ENCODE data around the gene USP10. TPM values are rescaled to one million over a fixed set of nuclear protein-coding genes. Genes with fewer than 3 reads are reported as not detected.
A peak's percentile ranks its signal among the peaks of the same experiment; 100 is the strongest.

Gene USP10
- total and polyA plus RNA-seq, 4 donors: 18.5 to 77.5 (median 63.0) TPM

DNA sequence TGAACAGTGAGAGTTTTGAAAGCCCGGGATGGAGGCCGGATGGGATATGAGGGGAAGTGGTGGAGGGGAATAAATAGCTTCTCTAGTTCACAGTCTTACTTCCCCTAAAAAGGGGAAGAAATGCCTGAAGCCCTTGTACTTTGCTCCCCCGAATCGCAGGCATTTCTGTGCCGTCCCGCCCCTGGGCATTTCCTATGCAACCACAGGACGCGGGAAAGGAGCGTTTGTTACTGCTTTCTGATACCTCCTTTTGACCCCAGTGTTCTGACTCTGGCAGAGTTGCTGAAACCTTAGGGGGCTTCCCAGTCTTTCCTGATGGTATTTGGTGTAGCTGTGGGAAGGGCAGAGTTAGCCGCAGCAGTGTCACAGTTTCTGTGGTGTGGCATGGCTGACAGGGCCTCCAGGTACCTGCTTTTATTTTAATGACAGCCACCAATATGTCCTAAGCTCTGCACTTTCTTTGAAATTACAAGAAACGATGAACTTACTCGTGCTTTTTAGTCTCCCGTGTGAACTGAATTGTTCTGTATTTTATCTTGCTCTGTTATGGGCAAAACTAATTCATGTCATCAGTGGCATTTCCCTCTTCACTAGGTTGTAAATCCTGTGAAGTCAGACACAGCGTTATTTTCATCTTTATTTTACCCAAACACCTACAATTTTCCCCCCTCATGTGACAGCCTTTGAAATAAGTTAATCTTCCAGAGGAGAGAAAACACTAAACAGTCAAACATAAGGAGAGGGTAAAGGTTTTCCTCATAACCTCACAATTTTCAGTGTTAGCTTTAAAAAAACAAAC is 27.1 kb downstream of the USP10 start:
- peak overlapping the region in 1 of 2 donors; percentile 26 for H3K27ac ChIP-seq (ENCODE audit: low read depth in 1 of 2, low read length in 1 of 2)
- H3K27me3 ChIP-seq (ENCODE audit: control insufficient read depth in 3 of 3, insufficient read depth in 3 of 3, low read length in 2 of 3): no peaks in the 10 kb centered on the region
- 18 to 49% methylated on average over 14 of the region's 14 CpGs for WGBS, 2 donors
- no peak for ATAC-seq (ENCODE audit: insufficient read depth, low FRiP score)
- H3K9me3 ChIP-seq (ENCODE audit: control insufficient read depth in 4 of 4, insufficient read depth in 3 of 4, low read length in 3 of 4): no peaks in the 10 kb centered on the region
- H3K9ac ChIP-seq (ENCODE audit: insufficient read depth in 1 of 2, low read length in 2 of 2): no peak overlapping the region
- TF ChIP-seq, protein P1, sequence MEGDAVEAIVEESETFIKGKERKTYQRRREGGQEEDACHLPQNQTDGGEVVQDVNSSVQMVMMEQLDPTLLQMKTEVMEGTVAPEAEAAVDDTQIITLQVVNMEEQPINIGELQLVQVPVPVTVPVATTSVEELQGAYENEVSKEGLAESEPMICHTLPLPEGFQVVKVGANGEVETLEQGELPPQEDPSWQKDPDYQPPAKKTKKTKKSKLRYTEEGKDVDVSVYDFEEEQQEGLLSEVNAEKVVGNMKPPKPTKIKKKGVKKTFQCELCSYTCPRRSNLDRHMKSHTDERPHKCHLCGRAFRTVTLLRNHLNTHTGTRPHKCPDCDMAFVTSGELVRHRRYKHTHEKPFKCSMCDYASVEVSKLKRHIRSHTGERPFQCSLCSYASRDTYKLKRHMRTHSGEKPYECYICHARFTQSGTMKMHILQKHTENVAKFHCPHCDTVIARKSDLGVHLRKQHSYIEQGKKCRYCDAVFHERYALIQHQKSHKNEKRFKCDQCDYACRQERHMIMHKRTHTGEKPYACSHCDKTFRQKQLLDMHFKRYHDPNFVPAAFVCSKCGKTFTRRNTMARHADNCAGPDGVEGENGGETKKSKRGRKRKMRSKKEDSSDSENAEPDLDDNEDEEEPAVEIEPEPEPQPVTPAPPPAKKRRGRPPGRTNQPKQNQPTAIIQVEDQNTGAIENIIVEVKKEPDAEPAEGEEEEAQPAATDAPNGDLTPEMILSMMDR (IDR thresholded peaks at IDR 0.05; ENCODE audit: control extremely low read depth, extremely low read depth): no peak
- peaks cover 6 to 45% (median 12%) of the 10 kb centered on the region in 5 donors for H3K4me1 ChIP-seq (ENCODE audit: control insufficient read depth in 5 of 5, insufficient read depth in 5 of 5, low read length in 5 of 5)
- DNase-seq: peak in 1 of 3 donors; percentile 18
- H3K36me3 ChIP-seq (ENCODE audit: control insufficient read depth in 4 of 4, insufficient read depth in 4 of 4, low read length in 4 of 4): no peaks in the 10 kb centered on the region
- no peak overlapping the region for H3K4me3 ChIP-seq

DNA sequence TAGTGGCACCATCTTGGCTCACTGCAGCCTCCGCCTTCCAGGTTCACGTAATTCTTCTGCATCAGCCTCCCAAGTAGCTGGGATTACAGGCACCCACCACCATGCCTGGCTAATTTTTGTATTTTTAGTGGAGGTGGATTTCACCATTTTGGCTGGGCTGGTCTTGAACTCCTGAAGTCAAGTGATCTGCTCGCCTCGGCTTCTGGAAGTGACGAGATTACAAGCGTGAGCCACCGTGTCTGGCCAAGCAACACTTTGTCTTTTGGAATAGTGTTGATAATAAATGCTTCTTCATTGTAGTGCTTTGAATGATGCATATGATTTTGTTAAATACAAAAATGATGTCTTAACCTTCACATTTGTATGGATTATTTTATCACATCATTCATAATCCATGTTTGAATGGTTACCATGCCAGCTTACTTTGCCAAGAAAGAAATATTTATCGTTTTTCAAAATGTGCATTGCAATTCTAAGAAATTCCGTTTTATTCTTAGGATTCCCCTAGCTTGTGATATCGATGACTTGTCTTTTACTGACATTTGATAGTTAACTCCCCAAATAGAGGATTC is 29.1 kb downstream of the USP10 start:
- Histone ChIP-seq H3K4me3 (no peak overlapping the region), H3K9ac (ENCODE audit: insufficient read depth in 1 of 2, low read length in 2 of 2) (no peak overlapping the region), H3K9me3 (ENCODE audit: control insufficient read depth in 4 of 4, insufficient read depth in 3 of 4, low read length in 3 of 4) (no peaks in the 10 kb centered on the region), H3K27me3 (ENCODE audit: control insufficient read depth in 3 of 3, insufficient read depth in 3 of 3, low read length in 2 of 3) (no peaks in the 10 kb centered on the region), H3K36me3 (ENCODE audit: control insufficient read depth in 4 of 4, insufficient read depth in 4 of 4, low read length in 4 of 4) (peaks cover 0 to 6% (median 2%) of the 10 kb centered on the region in 4 donors), H3K4me1 (ENCODE audit: control insufficient read depth in 5 of 5, insufficient read depth in 5 of 5, low read length in 5 of 5) (peaks cover 6 to 37% (median 12%) of the 10 kb centered on the region in 5 donors), H3K27ac (ENCODE audit: low read depth in 1 of 2, low read length in 1 of 2) (no peak overlapping the region)
- WGBS, 2 donors: 94 to 95% methylated on average over 10 of the region's 10 CpGs
- ATAC-seq (ENCODE audit: insufficient read depth, low FRiP score) (no peak), DNase-seq (no peak)
- TF ChIP-seq, protein P1 (IDR thresholded peaks at IDR 0.05; ENCODE audit: control extremely low read depth, extremely low read depth): no peak

DNA sequence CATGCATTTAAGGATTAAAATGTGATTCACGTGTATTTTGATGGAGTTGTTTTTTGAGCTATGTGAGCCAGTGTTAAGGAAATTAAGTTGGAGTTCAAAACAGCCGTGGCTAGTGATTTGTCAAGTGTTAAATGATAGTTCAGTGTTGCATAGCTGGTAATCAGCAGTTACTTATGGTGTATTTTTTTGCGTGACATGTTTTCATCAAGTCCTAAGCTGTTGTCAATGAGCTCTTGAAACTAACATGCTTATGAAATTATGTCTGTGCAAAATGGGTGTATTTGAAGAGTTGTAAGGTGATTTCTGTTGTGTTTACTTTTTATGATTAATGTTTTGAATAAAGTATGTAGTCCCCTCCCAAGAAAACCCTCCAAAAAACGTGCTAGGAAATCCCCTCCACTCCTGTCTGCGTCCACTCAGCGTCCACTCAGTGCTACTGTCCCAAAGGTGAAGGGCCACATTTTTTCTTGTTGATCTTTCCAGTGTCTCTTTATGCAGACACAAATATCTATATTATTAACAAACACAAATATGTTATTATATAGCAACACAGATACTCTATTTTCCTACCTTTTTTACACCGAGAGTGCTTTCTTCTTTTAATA is 30.0 kb downstream of the USP10 start:
- no peak overlapping the region for H3K4me3 ChIP-seq

More for the DNA sequence above, 30.0 kb downstream of the USP10 start:
- H3K36me3 ChIP-seq (ENCODE audit: control insufficient read depth in 4 of 4, insufficient read depth in 4 of 4, low read length in 4 of 4): peaks cover 0 to 7% (median 5%) of the 10 kb centered on the region in 4 donors
- no peak overlapping the region for H3K9ac ChIP-seq (ENCODE audit: insufficient read depth in 1 of 2, low read length in 2 of 2)
- no peaks in the 10 kb centered on the region for H3K27me3 ChIP-seq (ENCODE audit: control insufficient read depth in 3 of 3, insufficient read depth in 3 of 3, low read length in 2 of 3)
- WGBS, 2 donors: 20 to 34% methylated on average over 7 of the region's 7 CpGs
- DNase-seq: no peak
- H3K9me3 ChIP-seq (ENCODE audit: control insufficient read depth in 4 of 4, insufficient read depth in 3 of 4, low read length in 3 of 4): no peaks in the 10 kb centered on the region
- no peak for ATAC-seq (ENCODE audit: insufficient read depth, low FRiP score)
- H3K27ac ChIP-seq (ENCODE audit: low read depth in 1 of 2, low read length in 1 of 2): peak overlapping the region in 1 of 2 donors; percentile 67
- peaks cover 5 to 29% (median 8%) of the 10 kb centered on the region in 5 donors for H3K4me1 ChIP-seq (ENCODE audit: control insufficient read depth in 5 of 5, insufficient read depth in 5 of 5, low read length in 5 of 5)
- TF ChIP-seq, protein P1 (IDR thresholded peaks at IDR 0.05; ENCODE audit: control extremely low read depth, extremely low read depth): no peak
